C1 segment of cervical spinal cord (tissue), 14 donors: ENCODE data around the gene ITPRIPL2.

ENCODE experiments used
- DNase-seq, 14 donors: peaks; one replicate each; lab custom pipeline; 2025; lab: John Stamatoyannopoulos, UW

The ITPRIPL2 gene

DNA sequence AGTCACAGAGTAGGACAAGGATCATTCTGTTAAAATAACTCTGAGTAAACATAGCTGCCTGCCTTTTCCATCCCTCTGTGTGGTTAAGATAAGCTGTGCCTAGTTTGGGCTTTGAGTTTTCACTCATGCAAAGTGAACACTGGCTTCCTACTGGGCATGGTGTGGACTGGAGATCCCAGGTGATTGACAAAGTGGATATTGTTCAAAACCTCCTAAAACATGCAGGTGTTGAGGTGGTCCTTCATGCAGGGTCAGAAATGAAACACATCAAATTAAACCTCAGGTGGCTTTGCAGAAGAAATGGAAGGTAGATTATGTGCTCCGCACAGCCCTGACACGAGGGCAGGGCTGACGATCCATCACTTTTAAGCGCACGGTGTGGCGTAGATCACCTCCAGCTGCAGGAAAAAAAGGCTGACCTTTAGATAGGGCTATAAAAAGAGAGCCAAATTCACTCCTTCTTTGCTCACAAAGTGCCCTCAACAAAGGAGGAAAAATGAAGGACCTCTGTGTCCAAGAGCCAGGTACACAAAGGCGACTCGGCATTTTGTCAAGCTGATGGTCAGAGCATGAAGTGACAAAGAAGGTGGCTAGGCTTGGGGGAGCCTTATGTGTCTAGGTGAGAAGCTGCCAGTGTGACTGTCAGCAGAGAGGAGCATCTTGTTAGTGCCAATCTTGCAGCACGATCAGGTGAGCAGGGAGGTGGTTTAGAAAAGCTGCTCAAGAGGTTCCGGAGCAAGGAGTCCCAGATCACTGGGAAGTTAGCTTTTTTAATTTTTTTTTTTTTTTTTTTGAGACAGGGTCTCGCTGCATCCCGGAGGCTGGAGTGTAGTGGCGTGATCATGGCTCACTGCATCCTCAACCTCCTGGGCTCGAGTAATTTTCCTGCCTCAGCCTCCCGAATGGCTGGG, 19.9 kb upstream of the ITPRIPL2 start:
- DNase-seq = no peak

- DNase-seq = no peak
These were observed 19.0 kb upstream of the ITPRIPL2 start for GRCh38 chr16:19094542-19095365.

- no peak for DNase-seq
These were observed 18.1 kb upstream of the ITPRIPL2 start for GRCh38 chr16:19095654-19096053.

GRCh38 chr16:19098173-19098572, 15.6 kb upstream of the ITPRIPL2 start:
- no peak for DNase-seq

DNA sequence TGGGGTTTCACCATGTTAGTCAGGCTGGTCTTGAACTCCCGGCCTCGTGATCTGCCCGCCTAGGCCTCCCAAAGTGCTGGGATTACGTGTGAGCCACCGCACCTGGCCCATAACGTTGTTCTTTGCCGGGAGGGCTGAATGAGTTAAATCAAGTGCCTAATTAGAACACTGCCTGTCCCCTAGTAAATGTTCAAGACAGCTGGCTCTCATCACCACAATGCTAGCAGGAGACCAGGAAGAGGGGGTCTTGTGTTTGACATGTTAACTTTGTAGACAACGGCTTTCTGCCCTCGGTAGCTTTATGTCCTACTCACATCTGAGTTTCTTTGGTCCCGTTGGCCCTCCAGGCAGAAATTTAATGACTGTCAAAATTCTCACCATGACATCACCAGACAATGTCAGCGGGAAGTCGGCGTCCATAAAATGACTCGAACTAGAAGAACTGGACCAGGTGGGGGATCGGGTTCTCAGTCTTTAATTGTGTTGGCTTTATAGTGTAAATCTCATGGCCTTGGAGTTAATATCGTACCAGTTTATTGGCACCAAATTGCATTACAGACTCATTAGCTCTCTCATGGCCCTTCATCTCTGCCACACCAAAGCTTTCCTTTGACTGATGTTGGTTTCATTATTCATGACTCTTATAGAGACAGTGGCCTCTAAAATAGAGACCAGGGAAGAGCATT, 11.4 kb upstream of the ITPRIPL2 start:
- DNase-seq = no peak

DNA sequence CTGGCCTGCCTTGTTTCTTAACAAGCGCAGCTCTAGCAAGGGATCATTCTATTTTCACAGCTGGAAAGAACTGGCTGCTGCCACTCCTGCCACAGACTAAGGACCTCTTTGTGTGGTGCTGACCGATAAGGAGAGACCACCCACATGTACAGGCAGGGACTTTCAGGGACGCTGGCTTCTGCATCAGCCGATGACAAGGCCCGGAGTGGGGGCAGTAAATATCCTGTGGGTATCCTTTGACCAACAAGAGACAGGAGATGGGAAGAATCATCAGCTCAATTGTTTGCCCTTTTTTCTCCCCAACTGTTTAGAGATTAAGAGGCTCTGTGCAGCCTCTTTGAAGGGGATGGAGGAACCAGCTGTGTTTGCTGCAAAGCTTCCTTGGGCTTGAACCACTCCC, 9.2 kb upstream of the ITPRIPL2 start:
- DNase-seq = no peak

GRCh38 chr16:19105131-19105530, 8.6 kb upstream of the ITPRIPL2 start:
- DNase-seq = no peak

DNA sequence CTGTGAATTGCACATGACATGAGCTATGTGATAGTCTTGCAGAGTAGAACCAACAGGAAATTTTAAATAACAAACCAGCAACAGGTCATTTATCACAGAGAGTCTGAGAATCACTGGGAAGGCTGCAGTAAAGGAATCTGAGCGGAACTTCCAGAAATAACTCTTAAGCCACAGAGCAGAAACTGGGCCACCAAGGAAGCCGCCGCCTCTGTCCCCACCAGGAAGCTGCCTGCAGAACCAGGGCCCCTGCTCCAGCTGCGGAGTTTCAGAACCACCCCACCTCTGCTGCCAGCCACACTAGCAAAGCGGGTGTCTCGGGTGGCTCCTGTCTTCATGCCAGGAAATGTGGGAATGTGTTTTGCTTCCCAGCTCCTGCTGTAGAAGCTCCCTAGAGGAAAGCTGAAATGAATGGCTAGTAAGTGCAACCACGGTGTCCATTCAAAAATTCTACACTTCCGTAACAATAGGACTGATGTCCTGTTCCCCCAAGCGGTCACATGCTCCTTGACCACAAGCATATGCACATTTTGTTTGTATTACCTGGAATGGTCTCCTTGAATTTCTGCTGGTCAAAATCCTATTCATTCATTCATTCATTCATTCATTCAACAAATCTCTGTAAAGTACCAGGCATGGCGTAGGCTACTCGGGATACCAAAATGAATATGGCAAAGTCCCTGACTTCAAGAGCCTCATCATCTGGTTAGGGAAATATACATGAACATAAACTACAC, 7.7 kb upstream of the ITPRIPL2 start:
- peak in 3 of 14 donors; percentile 10 to 16 (median 13) for DNase-seq

DNA sequence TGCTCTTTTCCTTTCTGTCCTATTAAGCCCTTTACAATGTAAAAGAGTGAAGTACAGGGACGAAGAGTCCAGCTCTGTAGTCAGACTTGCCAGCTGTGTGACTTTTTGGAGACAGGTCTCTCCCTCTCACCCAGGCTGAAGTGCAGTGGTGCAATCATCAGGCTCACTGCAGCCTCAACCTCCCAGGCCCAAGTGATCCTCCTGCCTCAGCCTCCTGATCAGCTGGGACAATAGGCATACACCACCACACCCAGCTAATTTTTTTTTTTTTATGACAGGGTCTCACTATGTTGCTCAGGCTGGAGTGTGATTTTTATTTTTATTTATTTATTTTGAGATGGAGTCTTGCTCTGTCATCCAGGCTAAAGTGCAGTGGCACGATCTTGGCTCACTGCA, 7.1 kb upstream of the ITPRIPL2 start:
- DNase-seq = no peak

- no peak for DNase-seq
These were observed 5.1 kb upstream of the ITPRIPL2 start for GRCh38 chr16:19108409-19109287.

GRCh38 chr16:19109288-19109664, 4.5 kb upstream of the ITPRIPL2 start:
- DNase-seq = no peak

- no peak for DNase-seq
These were observed 3.0 kb upstream of the ITPRIPL2 start for GRCh38 chr16:19110537-19111360.

- no peak for DNase-seq
These were observed 1.7 kb upstream of the ITPRIPL2 start for GRCh38 chr16:19112099-19112407.

DNA sequence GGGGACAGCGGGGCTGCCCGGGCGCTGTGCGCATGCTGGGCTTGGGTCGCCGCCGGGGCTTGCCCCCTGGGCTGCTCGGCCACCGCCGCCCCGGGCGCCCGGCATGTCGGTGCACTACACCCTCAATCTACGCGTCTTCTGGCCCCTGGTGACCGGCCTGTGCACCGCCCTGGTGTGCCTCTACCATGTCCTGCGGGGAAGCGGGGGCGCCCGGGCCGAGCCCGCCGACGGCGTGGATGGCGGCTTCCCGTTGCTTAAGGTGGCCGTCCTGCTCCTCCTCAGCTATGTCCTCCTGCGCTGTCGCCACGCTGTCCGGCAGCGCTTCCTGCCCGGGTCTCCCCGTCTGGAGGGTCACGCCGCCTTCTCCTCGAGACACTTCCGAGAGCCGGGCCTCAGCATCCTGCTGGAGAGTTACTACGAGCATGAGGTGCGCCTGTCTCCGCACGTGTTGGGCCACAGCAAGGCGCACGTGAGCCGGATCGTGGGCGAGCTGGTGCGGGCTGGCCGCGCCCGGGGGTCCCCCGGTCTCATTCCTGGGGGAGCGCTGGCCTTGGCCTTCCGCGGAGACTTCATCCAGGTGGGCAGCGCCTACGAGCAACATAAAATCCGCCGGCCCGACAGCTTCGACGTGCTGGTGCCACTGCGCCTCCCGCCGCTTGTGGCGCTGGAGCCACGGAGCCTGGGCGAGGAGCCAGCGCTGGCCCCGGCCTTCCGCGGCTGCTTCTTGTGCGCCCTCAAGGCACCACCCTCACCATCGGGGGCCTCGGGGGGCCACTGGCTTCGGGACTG, 789 bp downstream of the ITPRIPL2 start:
- peak in 5 of 14 donors; percentile 23 to 51 (median 47) for DNase-seq

DNA sequence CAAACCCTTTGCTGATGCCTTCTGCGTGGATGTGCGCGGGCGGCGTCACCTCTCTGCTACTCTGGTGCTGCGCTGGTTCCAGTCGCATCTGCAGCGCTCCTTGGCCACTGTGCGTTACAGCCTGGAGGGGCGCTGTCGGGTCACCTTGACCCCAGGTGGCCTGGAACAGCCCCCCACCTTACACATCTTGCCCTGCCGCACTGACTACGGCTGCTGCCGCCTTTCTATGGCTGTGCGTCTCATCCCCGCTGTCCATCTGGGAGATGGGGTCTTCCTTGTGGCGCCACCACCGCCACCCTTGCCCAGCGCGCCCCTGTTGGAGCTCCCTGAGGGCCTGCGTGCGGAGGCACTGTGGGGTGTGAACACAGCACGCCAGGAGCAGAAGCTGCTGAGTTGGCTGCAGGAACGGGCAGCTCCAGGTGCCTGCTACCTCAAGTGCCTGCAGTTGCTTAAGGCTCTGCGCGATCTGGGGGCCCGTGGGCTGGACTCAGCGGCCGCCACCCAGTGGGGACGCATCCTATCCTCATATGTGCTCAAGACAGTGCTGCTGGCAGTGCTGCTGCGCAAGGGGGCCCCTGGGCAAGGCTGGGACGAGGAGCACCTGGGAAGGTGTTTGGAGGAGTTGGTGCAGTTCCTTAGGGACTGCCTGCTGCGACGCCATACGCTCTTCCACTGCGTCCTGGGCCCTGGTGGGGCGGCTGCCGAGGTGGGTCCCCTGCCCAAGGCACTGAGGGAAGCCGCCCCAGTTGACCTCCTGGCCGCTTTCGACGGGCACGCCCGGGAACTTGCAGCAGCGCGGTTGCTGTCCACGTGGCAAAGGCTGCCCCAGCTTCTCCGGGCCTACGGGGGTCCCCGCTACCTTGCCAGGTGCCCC, 1.6 kb downstream of the ITPRIPL2 start:
- DNase-seq = no peak

- DNase-seq = no peak
These were observed 3.1 kb downstream of the ITPRIPL2 start for GRCh38 chr16:19116711-19117449.

DNA sequence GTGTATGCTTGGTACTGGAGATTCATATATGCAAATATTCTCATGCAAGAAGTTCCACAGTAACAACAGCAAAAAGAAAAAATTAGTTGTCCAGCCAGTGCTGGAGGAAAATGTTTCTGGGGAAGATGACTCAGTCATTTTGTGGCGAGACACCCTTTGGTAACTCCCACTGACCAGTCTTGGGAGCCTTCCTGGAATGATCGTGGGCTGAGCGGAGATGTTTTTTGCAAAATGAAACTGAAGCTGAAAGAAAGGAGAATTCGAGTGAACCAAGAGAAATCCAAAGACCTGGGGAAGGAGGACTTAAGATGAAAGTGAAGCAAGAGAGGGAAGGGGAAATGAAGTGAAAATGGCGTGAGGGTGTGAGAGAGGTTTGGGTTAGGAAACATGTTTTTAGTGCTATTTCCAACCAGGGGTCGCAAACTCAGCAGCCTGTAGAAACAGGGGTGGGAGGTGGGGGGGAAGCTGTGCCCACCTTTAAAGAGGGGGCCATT, 5.2 kb downstream of the ITPRIPL2 start:
- DNase-seq = peak in 6 of 14 donors; percentile 7 to 57 (median 9)
